ENCODE data around the gene NEK10.

NEK10 gene

DNA sequence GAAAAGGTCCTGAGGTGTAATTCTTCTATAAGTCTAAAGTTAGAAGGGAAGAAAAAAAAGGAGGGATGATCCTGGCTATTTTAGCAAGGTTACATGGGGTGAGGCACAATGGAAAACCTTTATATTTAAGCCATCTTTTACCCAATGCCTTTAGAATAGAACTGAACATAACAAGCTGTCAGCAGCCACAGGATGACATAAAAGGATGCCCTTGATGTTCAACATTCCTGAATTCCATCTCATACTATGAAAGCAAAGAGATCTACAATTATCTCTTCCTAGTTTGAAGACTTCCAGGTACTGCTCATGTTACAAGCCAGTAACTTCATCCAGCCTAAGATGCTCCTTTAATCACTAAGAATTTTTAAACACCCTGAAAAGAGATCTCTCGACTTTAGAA is 26.9 kb downstream of the NEK10 start:
- Histone ChIP-seq H4K20me1 (ENCODE audit: insufficient read depth, low read length) (no peaks in the 10 kb centered on the region), H3K9ac (ENCODE audit: low read length) (no peak overlapping the region), H3F3A (ENCODE audit: insufficient read depth, low read length) (no peaks in the 10 kb centered on the region), H3K4me3 (ENCODE audit: low read length) (no peak overlapping the region), H3K9me3 (replicated peaks; ENCODE audit: insufficient read depth, low read length) (no peaks in the 10 kb centered on the region), H3K27me3 (replicated peaks; ENCODE audit: insufficient read depth, low read length) (no peaks in the 10 kb centered on the region), H3K4me2 (ENCODE audit: low read depth, low read length) (no peak overlapping the region), H3K9me2 (replicated peaks; ENCODE audit: insufficient read depth, low read length) (no peaks in the 10 kb centered on the region), H3K36me3 (replicated peaks; ENCODE audit: insufficient read depth, low read length) (no peaks in the 10 kb centered on the region), H3K4me1 (ENCODE audit: low read length) (no peaks in the 10 kb centered on the region), H2AFZ (ENCODE audit: low read length) (no peak overlapping the region), H3K79me2 (ENCODE audit: low read length) (no peaks in the 10 kb centered on the region), H3K27ac (ENCODE audit: low read length) (no peak overlapping the region)
- TF ChIP-seq EZH2 (optimal IDR thresholded peaks at IDR 0.05; ENCODE audit: low read depth, low read length) (no peak), EZH2phosphoT487 (IDR thresholded peaks at IDR 0.05; ENCODE audit: low read length) (no peak)
- TF ChIP-seq, protein P1, sequence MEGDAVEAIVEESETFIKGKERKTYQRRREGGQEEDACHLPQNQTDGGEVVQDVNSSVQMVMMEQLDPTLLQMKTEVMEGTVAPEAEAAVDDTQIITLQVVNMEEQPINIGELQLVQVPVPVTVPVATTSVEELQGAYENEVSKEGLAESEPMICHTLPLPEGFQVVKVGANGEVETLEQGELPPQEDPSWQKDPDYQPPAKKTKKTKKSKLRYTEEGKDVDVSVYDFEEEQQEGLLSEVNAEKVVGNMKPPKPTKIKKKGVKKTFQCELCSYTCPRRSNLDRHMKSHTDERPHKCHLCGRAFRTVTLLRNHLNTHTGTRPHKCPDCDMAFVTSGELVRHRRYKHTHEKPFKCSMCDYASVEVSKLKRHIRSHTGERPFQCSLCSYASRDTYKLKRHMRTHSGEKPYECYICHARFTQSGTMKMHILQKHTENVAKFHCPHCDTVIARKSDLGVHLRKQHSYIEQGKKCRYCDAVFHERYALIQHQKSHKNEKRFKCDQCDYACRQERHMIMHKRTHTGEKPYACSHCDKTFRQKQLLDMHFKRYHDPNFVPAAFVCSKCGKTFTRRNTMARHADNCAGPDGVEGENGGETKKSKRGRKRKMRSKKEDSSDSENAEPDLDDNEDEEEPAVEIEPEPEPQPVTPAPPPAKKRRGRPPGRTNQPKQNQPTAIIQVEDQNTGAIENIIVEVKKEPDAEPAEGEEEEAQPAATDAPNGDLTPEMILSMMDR (IDR thresholded peaks at IDR 0.05; ENCODE audit: low read length): no peak
- DNase-seq: no peak

DNA sequence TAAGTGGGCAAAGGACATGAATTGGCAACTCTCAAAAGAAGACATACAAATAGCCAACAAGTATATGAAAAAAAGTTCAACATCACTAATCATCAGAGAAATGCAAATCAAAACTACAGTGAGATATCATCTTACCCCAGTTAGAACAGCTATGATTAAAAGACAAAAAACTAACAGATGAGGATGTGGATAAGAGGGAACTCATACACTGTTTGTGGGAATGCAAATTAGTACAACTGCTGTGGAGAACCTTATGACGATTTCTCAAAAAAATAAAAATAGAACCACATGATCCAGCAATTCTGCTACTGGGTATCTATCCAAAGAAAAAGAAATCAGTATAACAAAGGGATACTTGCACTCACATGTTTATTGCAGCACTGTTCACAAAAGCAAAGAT is 28.6 kb downstream of the NEK10 start:
- no peak for TF ChIP-seq EZH2 (optimal IDR thresholded peaks at IDR 0.05; ENCODE audit: low read depth, low read length)
- TF ChIP-seq, protein P1 (IDR thresholded peaks at IDR 0.05; ENCODE audit: low read length): no peak
- no peak for TF ChIP-seq EZH2phosphoT487 (IDR thresholded peaks at IDR 0.05; ENCODE audit: low read length)
- H3K4me3 ChIP-seq (ENCODE audit: low read length): no peak overlapping the region
- H3K79me2 ChIP-seq (ENCODE audit: low read length): no peaks in the 10 kb centered on the region
- no peaks in the 10 kb centered on the region for H3F3A ChIP-seq (ENCODE audit: insufficient read depth, low read length)
- no peak overlapping the region for H3K9ac ChIP-seq (ENCODE audit: low read length)
- H3K9me3 ChIP-seq (replicated peaks; ENCODE audit: insufficient read depth, low read length): no peaks in the 10 kb centered on the region
- H3K4me2 ChIP-seq (ENCODE audit: low read depth, low read length): no peak overlapping the region
- no peak overlapping the region for H2AFZ ChIP-seq (ENCODE audit: low read length)
- no peaks in the 10 kb centered on the region for H3K4me1 ChIP-seq (ENCODE audit: low read length)
- DNase-seq: peak; percentile 21
- H3K27me3 ChIP-seq (replicated peaks; ENCODE audit: insufficient read depth, low read length): no peaks in the 10 kb centered on the region
- H3K9me2 ChIP-seq (replicated peaks; ENCODE audit: insufficient read depth, low read length): no peaks in the 10 kb centered on the region
- no peaks in the 10 kb centered on the region for H3K36me3 ChIP-seq (replicated peaks; ENCODE audit: insufficient read depth, low read length)
- no peaks in the 10 kb centered on the region for H4K20me1 ChIP-seq (ENCODE audit: insufficient read depth, low read length)
- no peak overlapping the region for H3K27ac ChIP-seq (ENCODE audit: low read length)

DNA sequence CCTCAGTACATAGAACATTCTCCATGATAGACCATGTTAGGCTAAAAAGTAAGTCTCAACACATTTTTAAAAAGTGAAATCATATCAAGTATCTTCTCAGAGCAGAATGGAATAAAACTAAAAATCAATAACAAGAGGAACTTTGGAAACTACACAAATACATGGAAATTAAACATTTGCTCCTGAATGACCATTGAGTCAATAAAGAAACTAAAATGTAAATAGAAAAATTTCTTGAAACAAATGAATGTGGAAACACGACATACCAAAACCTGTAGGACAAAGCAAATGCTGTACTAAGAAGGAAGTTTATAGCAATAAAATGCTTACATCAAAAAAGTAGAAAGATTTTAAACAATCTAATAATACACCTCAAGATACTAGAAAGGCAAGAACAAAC is 33.6 kb downstream of the NEK10 start:
- Histone ChIP-seq H3K9me3 (replicated peaks; ENCODE audit: insufficient read depth, low read length) (no peaks in the 10 kb centered on the region), H3K27me3 (replicated peaks; ENCODE audit: insufficient read depth, low read length) (no peaks in the 10 kb centered on the region), H4K20me1 (ENCODE audit: insufficient read depth, low read length) (no peaks in the 10 kb centered on the region), H3K9ac (ENCODE audit: low read length) (no peak overlapping the region), H3K4me3 (ENCODE audit: low read length) (no peak overlapping the region), H3K4me2 (ENCODE audit: low read depth, low read length) (no peak overlapping the region), H3K79me2 (ENCODE audit: low read length) (no peaks in the 10 kb centered on the region), H3K4me1 (ENCODE audit: low read length) (no peaks in the 10 kb centered on the region), H3F3A (ENCODE audit: insufficient read depth, low read length) (no peaks in the 10 kb centered on the region), H3K36me3 (replicated peaks; ENCODE audit: insufficient read depth, low read length) (no peaks in the 10 kb centered on the region), H3K27ac (ENCODE audit: low read length) (no peak overlapping the region), H2AFZ (ENCODE audit: low read length) (no peak overlapping the region), H3K9me2 (replicated peaks; ENCODE audit: insufficient read depth, low read length) (no peaks in the 10 kb centered on the region)
- DNase-seq: no peak
- TF ChIP-seq EZH2phosphoT487 (IDR thresholded peaks at IDR 0.05; ENCODE audit: low read length) (no peak), EZH2 (optimal IDR thresholded peaks at IDR 0.05; ENCODE audit: low read depth, low read length) (no peak)
- TF ChIP-seq, protein P1 (IDR thresholded peaks at IDR 0.05; ENCODE audit: low read length): no peak

Measured in MM.1S (cell line).